HS-27A (cell line): Measurements from ENCODE around the gene TRAPPC1.
A peak's percentile ranks its signal among the peaks of the same experiment; 100 is the strongest.
"Not testable (repeated sequence)": the region's sequence is repeated elsewhere in the genome, so short reads cannot be mapped to it uniquely, and the experiment has no call there.

ENCODE experiments used
- DNase-seq: peaks from one replicate; pipeline ENCODE4 v3.0.0-alpha.2; 2012; ENCODE audit warnings: low read depth, missing footprints

TRAPPC1 gene, protein sequence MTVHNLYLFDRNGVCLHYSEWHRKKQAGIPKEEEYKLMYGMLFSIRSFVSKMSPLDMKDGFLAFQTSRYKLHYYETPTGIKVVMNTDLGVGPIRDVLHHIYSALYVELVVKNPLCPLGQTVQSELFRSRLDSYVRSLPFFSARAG

DNA sequence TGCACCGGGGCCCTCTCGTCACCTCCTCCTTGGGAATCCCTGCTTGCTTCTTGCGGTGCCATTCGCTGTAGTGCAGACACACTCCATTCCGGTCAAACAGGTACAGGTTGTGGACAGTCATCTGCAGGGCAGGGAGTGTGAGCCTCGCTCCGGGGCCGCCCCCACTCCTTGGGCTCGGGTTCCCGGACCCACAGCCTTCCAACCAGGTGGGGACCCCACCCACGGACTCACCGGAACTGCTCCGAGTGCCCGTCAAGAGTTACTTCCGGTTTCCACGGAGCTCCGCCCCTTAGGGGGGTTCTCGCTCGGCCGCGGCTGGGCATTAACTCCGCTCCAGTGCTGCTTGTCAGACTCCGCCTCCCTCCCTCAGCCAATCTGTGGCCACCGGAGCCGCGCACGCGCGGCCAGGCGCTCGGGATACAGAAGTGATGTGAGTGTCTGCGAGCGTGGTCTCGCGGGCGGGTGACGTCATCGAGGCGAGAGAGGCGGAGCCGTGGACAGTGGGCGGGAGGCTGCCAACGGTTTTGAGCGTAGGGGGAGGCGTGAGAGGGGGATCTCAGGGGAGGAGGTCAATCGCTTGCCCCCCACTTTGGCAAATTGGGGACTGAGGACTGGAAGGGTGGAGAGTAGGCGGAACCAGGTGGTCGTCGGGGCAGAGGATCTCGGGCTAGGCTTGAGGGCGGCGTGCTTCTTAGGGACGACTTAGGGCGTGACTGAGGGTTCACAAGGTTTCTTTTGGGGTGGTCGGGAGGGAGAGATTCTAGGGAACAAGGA, at the start of gene TRAPPC1, which contains the start of gene CNTROB:
Gene TRAPPC1, minus strand, starts transcription at position 238 of the 774 bp plus-strand sequence. Its CDS starts 117 bp downstream, at position 121.
Gene CNTROB, plus strand, starts transcription at position 498 of the 774 bp plus-strand sequence. CDS start 874 bp downstream, outside the sequence.
- peak; percentile 88 for DNase-seq

DNA sequence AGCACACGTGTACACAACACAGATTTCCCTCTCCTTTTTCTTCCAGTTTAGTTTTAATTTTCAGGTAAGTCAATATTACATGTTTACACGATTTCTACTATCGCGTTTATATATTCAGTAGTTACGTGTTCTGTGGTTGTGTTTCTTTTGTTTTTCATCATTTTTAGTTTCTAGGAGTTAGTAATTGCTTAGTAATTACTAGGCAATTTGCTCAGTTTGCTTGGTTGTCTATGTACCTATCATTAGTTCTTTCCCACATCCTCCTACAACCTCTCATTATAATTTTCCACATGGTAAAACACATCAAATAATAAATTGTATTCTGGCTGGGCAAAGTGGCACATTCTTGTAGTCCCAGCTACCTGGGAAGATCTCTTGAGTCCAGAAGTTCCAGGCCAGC, 46.1 kb upstream of the TRAPPC1 start:
- no peak for DNase-seq

DNA sequence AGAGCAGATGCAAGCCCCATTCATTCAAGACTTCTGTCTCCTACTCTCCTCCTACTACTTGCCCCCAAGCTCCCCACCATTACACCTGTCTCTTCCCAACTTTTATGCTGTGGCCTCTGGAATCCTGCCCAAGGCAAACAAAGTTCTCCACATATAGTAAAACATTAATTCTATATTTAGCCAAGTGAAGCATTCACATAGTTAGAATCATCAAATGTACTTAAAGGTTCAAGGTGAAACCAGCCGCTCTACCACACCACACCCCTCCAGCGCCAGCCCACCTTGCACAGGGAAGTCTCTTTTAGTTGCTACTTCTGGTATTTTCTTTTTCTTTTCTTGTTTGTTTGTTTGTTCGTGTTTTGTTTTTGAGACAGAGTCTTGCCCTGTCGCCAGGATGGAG, 45.3 kb upstream of the TRAPPC1 start:
- no peak for DNase-seq

DNA sequence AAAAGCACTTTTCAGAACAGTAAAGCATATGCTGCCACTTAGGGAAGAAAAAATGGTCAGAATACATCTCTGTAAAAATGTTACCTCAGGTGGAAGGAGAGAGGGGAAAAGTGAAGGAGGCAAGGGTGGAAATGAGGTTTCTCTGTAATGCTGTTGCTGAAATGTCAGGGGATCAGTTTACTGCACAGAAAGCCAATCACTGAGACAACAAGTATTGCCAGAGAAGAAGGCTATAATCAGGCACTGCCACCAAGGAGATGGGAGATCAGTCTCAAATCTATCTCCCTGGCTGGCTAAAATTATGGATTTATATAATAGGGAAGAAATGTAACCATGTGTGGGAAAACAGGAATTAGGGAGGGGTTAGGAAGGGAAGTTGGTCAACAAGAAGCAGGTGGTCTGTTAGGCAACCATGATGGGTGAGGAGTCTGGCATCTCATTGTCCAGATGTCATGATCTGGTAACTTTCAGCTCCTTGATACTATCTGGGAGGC, 42.9 kb upstream of the TRAPPC1 start:
- no peak for DNase-seq

DNA sequence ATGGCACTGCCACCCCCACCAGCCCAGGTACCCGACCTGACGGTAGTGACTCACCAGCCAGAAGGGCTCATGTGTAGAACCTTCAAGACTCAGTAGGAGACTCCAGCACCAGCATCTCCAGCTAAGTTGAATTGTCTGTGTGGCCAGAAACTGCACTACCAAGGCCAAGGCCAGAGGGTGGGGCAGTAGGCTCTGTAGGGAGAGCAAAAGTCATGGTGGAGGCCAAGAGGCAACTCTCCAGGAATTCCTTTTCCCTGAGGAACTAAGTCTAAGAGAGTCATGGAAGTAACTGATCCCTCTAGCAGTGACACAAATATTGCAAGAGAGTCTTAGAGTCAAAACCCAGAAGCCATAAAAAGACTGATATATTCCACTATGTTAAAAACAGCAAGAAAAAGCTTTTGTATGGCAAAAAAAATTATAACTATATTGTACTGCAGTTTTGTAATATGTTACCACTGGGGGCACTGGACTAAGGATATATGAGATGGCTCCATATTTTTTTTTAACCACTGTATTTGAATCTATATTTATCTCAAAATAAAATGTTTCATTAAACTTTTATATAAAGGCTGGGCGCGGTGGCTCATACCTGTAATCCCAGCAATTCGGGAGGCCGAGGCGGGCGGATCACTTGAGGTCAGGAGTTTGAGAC, 40.5 kb upstream of the TRAPPC1 start:
- DNase-seq = no peak

DNA sequence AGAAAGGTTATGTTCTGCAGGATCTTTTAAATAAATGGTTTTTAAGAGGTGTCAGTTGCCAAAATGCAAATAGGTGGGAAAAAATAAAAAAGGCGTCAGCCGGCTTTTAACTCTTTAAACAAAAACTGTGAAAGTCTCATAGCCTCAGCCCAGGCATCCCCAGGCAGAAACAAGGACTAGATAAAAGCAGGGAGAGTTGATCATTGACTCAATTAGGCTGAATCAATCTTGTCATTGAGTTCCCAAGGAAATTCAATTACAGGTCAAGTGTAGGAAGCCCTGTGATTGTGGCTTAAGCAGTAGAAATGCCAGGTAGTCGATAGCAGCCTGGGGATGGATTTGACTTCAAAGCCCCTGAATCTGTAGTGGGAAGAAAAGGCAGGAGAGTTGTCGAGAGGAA, 39.9 kb upstream of the TRAPPC1 start:
- DNase-seq = no peak

DNA sequence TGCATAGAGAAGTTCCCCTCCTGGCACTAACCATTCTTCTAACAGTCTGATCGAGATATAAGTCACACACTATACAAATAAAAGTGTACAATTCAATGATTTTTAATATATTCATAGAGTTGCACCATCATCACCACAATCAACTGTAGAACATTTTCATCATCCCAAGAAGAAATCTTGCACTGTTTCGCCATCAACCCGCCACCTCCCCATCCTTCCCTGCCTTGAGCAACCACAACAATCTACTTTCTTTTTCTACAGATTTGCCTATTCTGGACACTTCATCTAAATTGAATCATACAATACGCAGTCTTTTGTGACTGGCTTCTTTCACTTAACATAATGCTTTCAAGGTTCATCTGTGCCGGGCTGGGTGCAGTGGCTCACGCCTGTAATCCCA, 37.7 kb upstream of the TRAPPC1 start:
- no peak for DNase-seq

DNA sequence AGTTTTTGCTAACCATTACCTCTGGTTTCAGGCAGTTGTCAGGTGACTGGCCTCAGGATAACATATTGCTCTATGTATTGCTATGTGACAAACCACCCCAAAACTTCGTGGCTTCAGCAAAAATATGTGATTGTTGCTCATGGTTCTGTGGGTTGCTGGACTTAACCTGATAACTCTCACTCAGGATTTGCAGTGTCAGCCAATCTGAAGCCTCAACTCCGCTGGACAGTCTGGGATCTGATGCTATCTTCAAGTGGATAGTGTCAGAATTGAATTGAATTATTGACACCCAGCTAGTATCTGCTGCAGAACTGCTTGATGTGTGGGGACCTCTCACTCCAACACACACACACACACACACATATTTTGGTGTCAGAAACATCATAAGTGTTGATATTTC, 36.0 kb upstream of the TRAPPC1 start:
- DNase-seq = no peak

DNA sequence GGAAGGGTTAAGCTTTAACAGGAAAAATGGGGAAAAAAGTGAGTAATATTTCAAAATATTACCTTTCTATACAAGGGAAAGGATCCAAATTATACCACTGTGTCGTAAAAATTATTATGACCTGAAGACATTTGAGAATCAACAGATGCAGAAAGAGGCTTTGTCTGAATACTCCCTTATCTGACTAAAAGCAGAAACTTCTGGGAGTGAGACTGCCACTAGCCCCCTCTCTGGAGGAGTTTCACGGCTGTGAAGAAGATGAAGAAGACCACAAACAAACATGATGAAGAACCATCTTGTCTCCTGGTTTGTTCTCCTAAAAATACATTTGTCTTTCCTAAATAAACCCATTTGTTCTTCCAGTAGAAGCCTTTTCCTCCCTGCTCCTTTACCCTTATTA, 29.7 kb upstream of the TRAPPC1 start:
- no peak for DNase-seq

DNA sequence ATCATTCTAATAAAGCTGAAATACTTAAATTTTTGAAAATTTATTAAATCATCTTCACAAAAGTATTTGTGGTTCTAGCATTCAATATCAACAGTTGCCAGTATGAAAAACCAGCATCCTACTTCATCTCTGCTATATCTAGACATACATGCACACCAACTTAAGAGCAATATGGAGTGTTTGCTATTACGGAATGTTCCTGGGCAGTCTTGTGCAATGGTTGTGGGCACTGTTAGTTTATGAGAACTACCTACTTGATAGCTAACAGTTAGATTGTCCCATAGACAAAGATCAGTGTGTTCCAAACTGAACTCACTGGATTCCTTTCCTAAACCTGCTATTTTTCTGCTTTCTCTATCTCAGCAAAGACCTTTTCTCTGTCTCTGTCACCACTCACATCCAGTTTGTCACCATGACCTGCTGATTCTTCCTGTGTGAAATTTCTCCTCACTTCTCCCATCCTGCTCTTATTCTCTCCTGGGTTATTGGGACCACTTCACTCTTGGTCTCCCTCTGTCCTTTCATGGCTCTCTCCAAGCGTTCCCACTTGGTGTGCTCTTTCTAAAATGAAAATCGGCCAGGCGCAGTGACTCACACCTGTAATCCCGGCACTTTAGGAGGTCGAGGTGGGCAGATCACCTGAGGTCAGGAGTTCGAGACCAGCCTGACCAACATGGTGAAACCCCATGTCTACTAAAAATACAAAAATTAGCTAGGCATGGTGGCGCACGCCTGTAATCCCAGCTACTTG, 27.9 kb upstream of the TRAPPC1 start:
- DNase-seq = no peak

DNA sequence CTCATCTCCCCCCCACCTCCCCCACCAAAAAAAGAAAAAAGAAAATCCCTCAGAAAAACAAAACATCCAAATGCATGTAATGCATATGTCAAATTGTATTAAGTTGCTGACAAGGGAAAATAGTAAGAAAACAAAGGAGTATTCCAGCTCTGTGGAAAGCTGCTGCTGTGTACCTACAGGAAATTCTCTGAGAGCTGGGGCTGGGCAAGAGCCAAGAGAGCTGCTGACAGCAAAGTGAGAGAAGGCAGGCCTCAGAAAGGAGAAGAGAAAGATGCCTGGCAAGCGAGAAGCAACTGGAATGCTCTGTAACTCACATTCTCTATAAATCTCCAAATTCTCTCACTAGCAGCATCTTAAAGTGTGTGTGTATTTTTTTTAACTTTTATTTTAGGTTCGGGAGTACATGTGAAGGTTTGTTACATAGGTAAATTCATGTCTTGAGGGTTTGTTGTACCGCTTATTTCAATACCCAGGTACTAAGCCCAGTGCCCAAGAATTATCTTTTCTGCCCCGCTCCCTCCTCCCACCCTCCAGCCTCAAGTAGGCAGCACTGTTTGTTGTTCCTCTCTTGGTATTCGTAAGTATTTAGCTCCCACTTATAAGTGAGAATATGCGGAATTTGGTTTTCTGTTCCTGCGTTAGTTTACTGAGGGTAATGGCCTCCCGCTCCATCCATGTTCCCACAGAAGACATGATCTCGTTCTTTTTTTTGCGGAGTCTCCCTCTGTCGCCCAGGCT, 24.7 kb upstream of the TRAPPC1 start:
- no peak for DNase-seq

DNA sequence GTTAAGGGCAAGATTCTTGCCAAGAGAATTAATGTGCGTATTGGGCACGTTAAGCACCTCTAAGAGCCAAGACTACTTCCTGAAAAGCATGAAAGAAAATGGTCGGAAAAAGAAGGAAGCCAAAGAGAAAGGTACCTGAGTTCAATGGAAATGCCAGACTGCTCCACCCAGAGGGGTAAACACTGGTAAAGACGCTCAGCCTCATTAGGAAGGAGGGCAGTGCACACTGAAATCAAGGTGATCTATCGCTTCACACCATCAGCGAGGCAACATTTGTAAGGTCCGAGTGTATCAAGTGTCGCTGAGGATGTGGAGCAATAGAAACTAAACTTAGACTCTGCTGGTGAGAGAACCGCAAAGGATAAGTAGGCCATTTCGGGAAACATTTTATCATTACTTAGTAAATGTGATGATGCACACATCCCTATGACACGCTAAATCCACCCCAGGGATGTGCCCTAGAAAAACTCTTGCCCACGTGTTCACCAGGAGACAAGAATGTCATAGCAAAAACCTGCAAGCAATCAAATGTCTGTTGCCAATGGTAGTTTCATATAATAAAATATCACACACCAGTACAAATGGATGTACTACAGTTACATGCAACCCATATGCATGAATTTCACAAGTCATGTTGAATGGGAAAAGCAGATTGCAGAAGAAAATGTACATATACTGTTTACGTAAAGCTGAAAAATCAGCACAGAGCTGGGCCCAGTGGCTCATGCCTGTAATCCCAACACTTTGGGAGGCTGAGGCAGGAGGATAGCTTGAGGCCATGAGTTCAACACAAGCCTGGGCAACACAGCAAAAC, 23.9 kb upstream of the TRAPPC1 start:
- no peak for DNase-seq

DNA sequence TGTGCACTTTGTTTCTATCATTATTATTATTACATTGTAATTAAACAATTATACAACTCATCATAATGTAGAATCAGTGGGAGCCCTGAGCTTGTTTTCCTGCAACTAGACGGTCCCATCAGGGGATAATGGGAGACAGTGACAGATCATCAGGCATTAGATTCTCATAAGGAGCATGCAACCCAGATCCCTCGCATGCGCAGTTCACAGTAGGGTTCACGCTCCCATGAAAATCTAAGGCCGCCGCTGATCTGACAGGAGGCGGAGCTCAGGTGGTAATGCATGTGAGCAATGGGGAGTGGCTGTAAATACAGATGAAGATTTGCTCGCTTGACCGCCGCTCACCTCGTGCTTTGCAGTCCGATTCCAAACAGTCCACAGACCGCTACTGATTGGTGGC, 21.5 kb upstream of the TRAPPC1 start:
- not testable (repeated sequence) for DNase-seq

DNA sequence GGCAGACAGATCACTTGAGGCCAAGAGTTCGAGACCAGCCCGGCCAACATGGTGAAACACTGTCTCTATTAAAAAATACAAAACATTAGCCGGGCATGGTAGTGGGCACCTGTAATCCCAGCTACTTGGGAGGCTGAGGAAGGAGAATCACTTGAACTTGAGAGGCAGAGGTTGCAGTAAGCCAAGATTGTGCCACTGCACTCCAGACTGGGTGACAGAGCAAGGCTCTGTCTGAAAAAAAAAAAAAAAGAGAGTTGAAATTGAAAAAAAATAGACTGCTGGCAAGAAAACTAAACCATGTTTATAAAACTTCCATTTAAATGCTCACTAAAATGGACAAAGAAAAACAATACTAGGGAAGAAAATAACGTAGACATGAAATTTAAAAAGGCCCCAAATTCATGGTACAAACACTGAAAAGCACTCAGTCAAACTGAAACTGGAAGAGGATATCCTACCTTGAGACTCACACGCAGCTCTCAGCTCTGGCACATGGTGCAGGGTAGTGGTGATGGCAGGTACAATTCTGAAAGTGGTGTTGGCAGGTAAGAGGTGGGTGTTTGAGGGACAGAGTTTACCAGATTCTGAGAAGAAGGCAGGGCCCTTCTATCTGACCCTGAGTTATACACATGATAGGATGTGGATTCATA, 19.5 kb upstream of the TRAPPC1 start:
- no peak for DNase-seq

DNA sequence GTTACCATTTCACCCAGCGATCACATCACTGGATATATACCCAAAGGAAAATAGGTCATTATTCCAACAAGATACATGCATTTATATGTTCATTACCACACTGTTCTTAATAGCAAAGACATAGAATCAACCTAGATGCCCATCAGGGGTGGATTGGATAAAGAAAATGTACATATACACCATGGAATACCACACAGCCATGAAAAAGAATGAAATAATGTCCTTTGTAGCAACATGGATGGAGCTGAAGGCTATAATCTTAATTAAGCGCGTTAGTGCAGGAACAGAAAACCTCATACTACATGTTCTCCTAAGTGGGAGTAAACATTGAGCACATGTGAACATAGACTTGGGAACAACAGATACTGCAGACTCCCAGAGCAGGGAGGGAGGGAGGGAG, 18.8 kb upstream of the TRAPPC1 start:
- no peak for DNase-seq

DNA sequence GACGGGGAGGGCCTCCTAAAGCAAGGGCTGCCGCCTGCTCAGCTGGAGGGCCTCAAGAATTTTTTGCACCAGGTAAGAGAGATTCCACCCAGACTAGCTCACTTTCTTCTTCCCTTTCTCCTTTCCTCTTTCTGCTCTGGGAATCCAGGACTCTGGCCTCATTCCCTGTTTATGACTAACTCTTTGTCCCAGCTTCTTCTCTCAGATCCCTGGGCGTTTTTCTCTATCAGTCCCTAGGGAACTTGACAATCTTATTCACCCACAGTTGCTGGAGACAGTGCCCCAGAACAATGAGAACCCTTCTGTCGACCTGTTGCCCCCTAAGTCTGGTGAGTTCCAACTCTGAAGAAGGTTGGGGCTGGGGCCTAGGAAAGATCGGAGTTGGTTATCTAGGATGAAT, 15.9 kb upstream of the TRAPPC1 start:
- DNase-seq = no peak

DNA sequence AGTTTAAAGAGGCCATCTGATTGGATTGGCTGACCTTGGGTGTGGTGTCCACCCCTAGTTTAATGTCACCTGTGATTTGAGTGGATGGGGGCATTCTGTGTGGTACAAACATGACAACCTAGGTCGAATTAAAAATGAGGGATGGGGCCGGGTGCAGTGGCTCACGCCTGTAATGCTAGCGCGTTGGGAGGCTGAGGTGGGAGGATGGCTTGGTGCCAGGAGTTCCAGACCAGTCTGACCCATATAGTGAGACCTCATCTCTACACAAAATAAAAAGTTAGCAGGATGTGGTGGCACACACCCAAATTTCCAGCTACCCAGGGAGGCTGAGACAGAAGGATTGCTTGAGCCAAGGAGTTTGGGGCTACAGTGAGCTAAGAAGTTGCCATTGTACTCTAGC, 14.7 kb upstream of the TRAPPC1 start:
- no peak for DNase-seq

DNA sequence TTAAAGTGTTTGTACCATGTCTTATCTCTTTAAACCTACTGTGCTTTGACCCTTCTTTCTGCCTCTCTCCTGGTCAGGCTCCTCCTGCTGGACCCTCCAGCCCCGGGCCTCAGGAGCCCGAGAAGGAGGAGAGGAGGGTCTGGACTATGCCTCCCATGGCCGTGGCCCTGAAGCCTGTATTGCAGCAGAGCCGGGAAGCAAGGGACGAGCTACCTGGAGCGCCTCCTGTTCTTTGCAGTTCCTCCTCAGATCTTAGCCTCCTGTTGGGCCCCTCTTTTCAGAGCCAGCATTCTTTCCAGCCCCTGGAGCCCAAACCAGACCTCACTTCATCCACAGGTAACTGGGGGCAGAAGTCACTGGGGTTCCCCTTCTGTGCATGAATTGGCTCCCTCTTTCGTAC, 13.9 kb upstream of the TRAPPC1 start:
- no peak for DNase-seq

DNA sequence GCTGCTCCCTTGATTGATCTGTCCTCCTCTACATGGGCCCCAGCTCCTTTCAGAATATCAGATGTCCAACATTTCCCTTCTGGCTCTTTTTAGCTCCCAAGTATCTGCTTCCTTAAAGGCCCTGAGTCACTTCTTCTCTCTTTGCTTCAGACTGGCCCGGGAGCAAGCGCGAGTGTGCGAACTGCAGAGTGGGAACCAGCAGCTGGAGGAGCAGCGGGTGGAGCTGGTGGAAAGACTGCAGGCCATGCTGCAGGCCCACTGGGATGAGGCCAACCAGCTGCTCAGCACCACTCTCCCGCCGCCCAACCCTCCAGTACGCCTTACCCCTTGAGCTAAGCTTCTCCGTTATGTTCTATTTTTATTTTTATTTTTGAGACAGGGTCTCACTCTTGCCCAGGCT, 12.6 kb upstream of the TRAPPC1 start:
- DNase-seq = no peak

DNA sequence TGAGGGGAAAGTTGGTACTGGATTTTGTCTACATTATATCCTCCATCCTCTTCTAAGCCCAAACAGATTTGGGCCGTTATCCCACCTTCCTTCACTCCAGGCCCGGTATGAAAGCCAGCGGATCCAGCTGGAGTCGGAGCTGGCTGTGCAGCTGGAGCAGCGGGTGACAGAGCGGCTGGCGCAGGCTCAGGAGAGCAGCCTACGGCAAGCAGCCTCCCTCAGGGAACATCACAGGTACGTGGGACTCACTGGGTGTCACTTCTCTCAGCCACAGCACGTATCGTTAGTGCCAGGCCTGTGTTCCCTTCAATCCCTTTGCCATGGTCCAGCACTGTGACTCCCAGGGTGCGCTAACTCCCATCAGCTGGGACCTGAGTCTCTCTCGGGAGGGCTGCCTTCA, 11.5 kb upstream of the TRAPPC1 start:
- no peak for DNase-seq
